IMR-90 (cell line): Measurements from ENCODE around the gene POLR1C. TPM values are rescaled to one million over a fixed set of nuclear protein-coding genes. Genes with fewer than 3 reads are reported as not detected.

Experiments
- ATAC-seq: fragments of 200-7000 bp; cut with Tn5 transposase; 2 replicates; pipeline ENCODE4 v1.9.1; 2020; ENCODE audit warnings: low read depth, mild to moderate bottlenecking, moderate library complexity
- BruUV-seq: library from RNA; stranded (reverse); fragments of 400-500 nt; replicated peaks from 2 replicates; lab custom pipeline; 2021; lab: Mats Ljungman, UMichigan
- CTCF ChIA-PET: fragments of 300-600 bp; formaldehyde crosslinking; extraction: SDS; loops from one replicate; lab custom pipeline; 2021; ENCODE audit warnings: antibody characterized with exemption; lab: Yijun Ruan, JAX
- POLR2A ChIA-PET: fragments of 300-600 bp; sonication (Branson Sonifier 250); formaldehyde crosslinking; loops from one replicate; lab custom pipeline; 2022; ENCODE audit warnings: antibody characterized with exemption; ENCODE audit not compliant: unreplicated experiment; lab: Charles Lee
- DNase-seq: peaks from one replicate; pipeline ENCODE4 v3.0.0; 2013
- H2AFZ ChIP-seq: replicated peaks from 2 replicates; pipeline ENCODE3; 2013; ENCODE audit warnings: low read length, mild to moderate bottlenecking; ENCODE audit not compliant: poor library complexity
- H2AK5ac ChIP-seq: 2 replicates; pipeline ENCODE4 v1.6.1; 2013; ENCODE audit warnings: low read depth, low read length, inconsistent platforms
- H2AK9ac ChIP-seq: replicated peaks from 2 replicates; pipeline ENCODE3; 2013; ENCODE audit warnings: mild to moderate bottlenecking, low read depth, low read length, moderate library complexity; ENCODE audit not compliant: poor library complexity
- H2BK120ac ChIP-seq: 2 replicates; pipeline ENCODE4 v1.6.1; 2013; ENCODE audit warnings: low read depth, low read length, inconsistent platforms
- H2BK15ac ChIP-seq: 3 replicates; pipeline ENCODE4 v1.6.1; 2013; ENCODE audit warnings: low read depth, low read length, inconsistent platforms
- H2BK20ac ChIP-seq: 2 replicates; pipeline ENCODE4 v1.6.1; 2013; ENCODE audit warnings: low read depth, mild to moderate bottlenecking, inconsistent platforms, low read length, moderate library complexity
- H2BK5ac ChIP-seq: 2 replicates; pipeline ENCODE4 v1.6.1; 2013; ENCODE audit warnings: mild to moderate bottlenecking, low read depth, low read length, inconsistent platforms; ENCODE audit not compliant: poor library complexity, severe bottlenecking
- H3K14ac ChIP-seq: replicated peaks from 2 replicates; pipeline ENCODE4 v1.6.1; 2013; ENCODE audit warnings: low read depth, low read length, inconsistent platforms
- H3K18ac ChIP-seq: 2 replicates; pipeline ENCODE4 v1.6.1; 2013; ENCODE audit warnings: low read depth, low read length, control low read depth
- H3K23ac ChIP-seq: 2 replicates; pipeline ENCODE4 v1.6.1; 2013; ENCODE audit warnings: low read depth, low read length, inconsistent platforms
- H3K27ac ChIP-seq: 2 replicates; pipeline ENCODE4 v1.5.1; 2013; ENCODE audit warnings: mild to moderate bottlenecking, control low read depth, low read length; ENCODE audit not compliant: insufficient read depth
- H3K27me3 ChIP-seq: 2 replicates; pipeline ENCODE4 v1.6.1; 2013; ENCODE audit warnings: low read length; ENCODE audit not compliant: control insufficient read depth, insufficient read depth
- H3K36me3 ChIP-seq: 2 replicates; pipeline ENCODE4 v1.6.1; 2013; ENCODE audit warnings: low read length, mixed read lengths; ENCODE audit not compliant: control insufficient read depth, insufficient read depth
- H3K4ac ChIP-seq: 2 replicates; pipeline ENCODE4 v1.6.1; 2013; ENCODE audit warnings: low read depth, low read length, inconsistent platforms
- H3K4me1 ChIP-seq: 2 replicates; pipeline ENCODE4 v1.6.1; 2013; ENCODE audit warnings: low read length, mixed read lengths; ENCODE audit not compliant: control insufficient read depth, insufficient read depth
- H3K4me2 ChIP-seq: 2 replicates; pipeline ENCODE4 v1.6.1; 2013; ENCODE audit warnings: low read depth, mild to moderate bottlenecking, control low read depth, low read length, moderate library complexity
- H3K4me3 ChIP-seq: 2 replicates; pipeline ENCODE4 v1.5.1; 2013; ENCODE audit warnings: low read depth, mild to moderate bottlenecking, control low read depth, low read length, moderate library complexity; ENCODE audit not compliant: insufficient read depth
- H3K56ac ChIP-seq: 2 replicates; pipeline ENCODE4 v1.6.1; 2013; ENCODE audit warnings: low read length, inconsistent platforms; ENCODE audit not compliant: insufficient read depth; ENCODE audit errors: extremely low read depth
- H3K79me1 ChIP-seq, 2 experiments: 2 replicates each; pipeline ENCODE4 v1.6.1; 2013; ENCODE audit warnings: low read length in 2 of 2, inconsistent platforms in 1 of 2, low read depth in 1 of 2
- H3K9ac ChIP-seq: 2 replicates; pipeline ENCODE4 v1.6.1; 2013; ENCODE audit warnings: low read depth, low read length, control low read depth
- H3K9me1 ChIP-seq: 2 replicates; pipeline ENCODE4 v1.6.1; 2013; ENCODE audit warnings: low read length, inconsistent platforms; ENCODE audit not compliant: insufficient read depth
- H3K9me3 ChIP-seq: 2 replicates; pipeline ENCODE4 v1.6.1; 2013; ENCODE audit warnings: low read length; ENCODE audit not compliant: control insufficient read depth, insufficient read depth
- H4K20me1 ChIP-seq: 2 replicates; pipeline ENCODE4 v1.6.1; 2013; ENCODE audit warnings: low read length, inconsistent platforms; ENCODE audit not compliant: insufficient read depth
- H4K5ac ChIP-seq: 2 replicates; pipeline ENCODE4 v1.6.1; 2013; ENCODE audit warnings: mild to moderate bottlenecking, low read depth, low read length, control low read depth
- H4K8ac ChIP-seq, 2 experiments: 2 replicates each; pipeline ENCODE4 v1.6.1; 2013; ENCODE audit warnings: low read depth in 2 of 2, low read length in 2 of 2, control low read depth in 1 of 2, inconsistent platforms in 1 of 2
- H4K91ac ChIP-seq: 2 replicates; pipeline ENCODE4 v1.6.1; 2013; ENCODE audit warnings: low read depth, low read length, inconsistent platforms; ENCODE audit not compliant: insufficient read depth
- CEBPB ChIP-seq: IDR thresholded peaks from 2 replicates; pipeline ENCODE4 v1.6.1; 2012; ENCODE audit warnings: low read depth, low read length, improper control_type of control experiment
- CTCF ChIP-seq: conservative IDR thresholded peaks from 2 replicates; pipeline ENCODE4 v1.5.1; 2012; ENCODE audit warnings: mild to moderate bottlenecking, low read depth, low read length, improper control_type of control experiment
- ELK1 ChIP-seq: fragments of 150-350 bp; IDR thresholded peaks from 2 replicates; pipeline ENCODE4 v1.6.1; 2016; ENCODE audit warnings: low read depth, mild to moderate bottlenecking, low read length, moderate library complexity, borderline replicate concordance
- FOS ChIP-seq: fragments of 150-350 bp; IDR thresholded peaks from 2 replicates; pipeline ENCODE4 v1.6.1; 2016; ENCODE audit warnings: low read depth, low read length
- MAZ ChIP-seq: IDR thresholded peaks from 2 replicates; pipeline ENCODE4 v1.6.1; 2012; ENCODE audit warnings: low read depth, mild to moderate bottlenecking, low read length, improper control_type of control experiment, moderate library complexity, borderline replicate concordance
- MXI1 ChIP-seq: IDR thresholded peaks from 2 replicates; pipeline ENCODE4 v1.6.1; 2012; ENCODE audit warnings: low read depth, mild to moderate bottlenecking, low read length, moderate library complexity, borderline replicate concordance
- POLR2A ChIP-seq: IDR thresholded peaks from 2 replicates; pipeline ENCODE4 v1.6.1; 2012; ENCODE audit warnings: mild to moderate bottlenecking, low read depth, low read length
- RAD21 ChIP-seq: IDR thresholded peaks from 2 replicates; pipeline ENCODE4 v1.6.1; 2012; ENCODE audit warnings: low read length, improper control_type of control experiment
- RFX5 ChIP-seq: IDR thresholded peaks from 2 replicates; pipeline ENCODE4 v1.8.0; 2012; ENCODE audit warnings: low read depth, mild to moderate bottlenecking, low read length, moderate library complexity
- WGBS, 2 experiments: methylation state at CpG; one replicate each; pipeline versions ENCODE4 v1.1.5 to v1.1.7; 2013; ENCODE audit warnings: missing lambda C conversion rate in 2 of 2; ENCODE audit not compliant: insufficient read length in 1 of 2; ENCODE audit errors: extremely low coverage in 2 of 2; 5-methylcytosine and 5-hydroxymethylcytosine counted together
- dilution Hi-C: fragments of 300-500 bp; cut with HindIII; formaldehyde crosslinking; loops from one replicate; pipeline ENCODE4 v1.14.3; 2018; ENCODE audit warnings: low sequenced_read_pairs; ENCODE audit not compliant: unreplicated experiment
- in situ Hi-C: fragments of 300-500 bp; cut with MboI; formaldehyde crosslinking; loops from 3 replicates; pipeline ENCODE4 v1.14.3; 2019; ENCODE audit warnings: low sequenced_read_pairs, inconsistent platforms, mixed read lengths
- intact Hi-C: fragments of 100-400 bp; cut with micrococcal nuclease; formaldehyde crosslinking; loops from 2 replicates; pipeline ENCODE4 v1.10.0; 2022
- polyA plus RNA-seq, 3 experiments: library from polyadenylated mRNA; depleted of rRNA; stranded (reverse); fragments of >200 nt; gene quantifications; 2 replicates each; pipeline ENCODE4 v1.2.3, GENCODE V29; 2012; ENCODE audit warnings: low replicate concordance in 1 of 3
- total RNA-seq: library from RNA; depleted of rRNA; stranded (reverse); fragments of >200 nt; gene quantifications from 2 replicates; pipeline ENCODE4 v1.2.3, GENCODE V29; 2012

POLR1C gene
- total and polyA plus RNA-seq, 2 of the 4 experiments (the other 2 are of a cell fraction) = 46.1 to 72.6 TPM

DNA sequence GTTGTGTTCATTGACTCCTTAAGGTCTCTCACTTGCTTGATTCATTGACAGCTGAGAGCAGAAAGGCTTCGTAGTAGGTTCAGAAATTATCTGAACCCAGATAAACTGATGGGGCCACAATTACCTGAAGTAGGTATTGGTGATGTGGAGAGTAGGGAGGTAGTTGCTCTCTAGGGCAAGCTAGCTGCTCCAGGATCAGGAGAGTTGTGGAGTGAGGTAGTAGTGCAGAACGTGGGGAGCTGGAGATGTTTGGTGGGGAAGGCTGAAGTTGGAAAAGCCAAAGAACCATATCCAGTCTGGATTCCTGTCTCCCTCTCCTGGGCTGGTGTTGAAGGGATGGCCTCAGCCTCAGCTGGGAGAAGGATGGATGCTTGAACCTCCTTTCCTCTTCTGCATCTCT lies 23.7 kb upstream of the POLR1C start:
- Histone ChIP-seq H3K36me3 (no peaks in the 10 kb centered on the region; the same call in 1 of the 2 replicates), H3K9me1 (peaks cover 47% of the 10 kb centered on the region), H2AK5ac (peak overlapping the region; percentile 92), H3K4me2 (no peak overlapping the region), H2BK5ac (peak overlapping the region; percentile 5), H3K9ac (no peak overlapping the region), H2AFZ (no peak overlapping the region), H4K91ac (peak overlapping the region; percentile 44), H4K8ac (no peak overlapping the region), H4K5ac (no peak overlapping the region), H3K4ac (peak overlapping the region; percentile 47; the same call in 1 of the 2 replicates), H3K56ac (no peak overlapping the region), H3K18ac (no peak overlapping the region), H2BK15ac (0 out of 3 replicates have a peak overlapping the region, but pooled peaks have one; percentile 2), H4K20me1 (peaks cover 31% of the 10 kb centered on the region; the same call in 1 of the 2 replicates), H3K4me3 (no peak overlapping the region), H3K27me3 (no peaks in the 10 kb centered on the region), H2BK20ac (peak overlapping the region; percentile 37; the same call in 1 of the 2 replicates), H3K79me1 (peaks cover 32 to 82% of the 10 kb centered on the region in 2 experiments), H3K23ac (peak overlapping the region; percentile 62; the same call in 1 of the 2 replicates), H3K14ac (peak overlapping the region; percentile 21; the same call in 1 of the 2 replicates), H2BK120ac (no peak overlapping the region; the same call in 1 of the 2 replicates), H3K9me3 (no peaks in the 10 kb centered on the region), H3K27ac (no peak overlapping the region), H2AK9ac (no peak overlapping the region), H3K4me1 (peaks cover 46% of the 10 kb centered on the region)
- intact Hi-C loops = no loop called here
- ChIA-PET CTCF (no interaction called here), POLR2A (interaction anchor here (1.0 kb wide), 1 partner anchor 15 kb away, joined by 3 read pairs; no protein-coding TSS in a partner anchor)
- WGBS, 2 experiments = no CpG with 5 or more reads among the region's 2 CpGs
- DNase-seq (no peak), ATAC-seq (no peak)
- dilution Hi-C loops = no loop called here
- no TSS peak for BruUV-seq
- in situ Hi-C loops = loop anchor here (5.0 to 10.0 kb wide), 2 partner anchors 48 to 236 kb away; no protein-coding TSS in a partner anchor
- TF ChIP-seq RAD21 (no peak), POLR2A (no peak), MAZ (no peak), MXI1 (no peak), CEBPB (no peak), RFX5 (no peak), ELK1 (no peak), FOS (no peak), CTCF (no peak)
